ENCODE measurements around the gene LRRC56. TPM values are rescaled to one million over a fixed set of nuclear protein-coding genes. Genes with fewer than 3 reads are reported as not detected.

Gene LRRC56
- total and polyA plus RNA-seq, 2 donors (not counting 1 experiment from before 2014, with no cell fraction given), result 11.8 to 15.8 TPM

DNA sequence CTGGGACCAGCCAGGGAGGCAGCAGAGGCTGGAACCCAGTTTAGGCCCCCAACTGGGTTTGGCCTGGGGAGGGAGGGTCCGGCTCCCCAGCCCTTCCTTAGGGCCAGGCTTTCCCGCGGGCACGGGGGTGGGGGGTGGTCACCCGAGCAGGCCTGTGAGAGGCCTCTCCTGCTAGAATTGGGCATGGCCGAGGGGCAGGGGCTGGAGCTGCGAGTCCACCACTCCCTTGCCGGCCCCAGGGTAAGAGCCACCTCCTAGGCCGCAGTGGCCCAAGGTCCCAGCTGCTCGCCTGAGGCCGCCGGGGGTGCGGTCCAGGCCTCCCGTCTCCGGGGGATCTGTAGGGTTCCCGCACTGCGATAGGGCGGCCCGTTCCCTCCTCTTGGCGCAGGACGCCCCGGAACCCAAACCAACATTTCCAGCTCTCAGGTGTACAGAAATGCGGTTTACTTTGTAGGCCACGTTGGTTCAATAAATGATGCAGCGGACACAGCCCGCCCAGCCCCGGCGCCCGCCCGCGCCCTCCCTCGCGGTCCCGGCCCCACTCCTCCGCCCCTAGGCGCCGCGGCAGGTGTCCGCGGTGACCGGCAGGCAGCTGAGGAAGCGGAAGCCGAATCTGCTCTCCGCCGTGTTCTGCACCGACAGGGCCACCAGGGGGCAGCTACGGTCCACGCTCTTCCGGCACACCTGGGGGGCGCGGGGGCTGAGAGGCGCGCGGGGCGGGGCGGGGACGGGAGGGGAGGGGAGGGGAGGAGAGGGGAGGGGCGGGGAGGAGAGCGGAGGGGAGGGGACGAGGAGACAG, 17.3 kb downstream of the LRRC56 start:
- H3K4me3 Mint-ChIP-seq, result peak overlapping the region; percentile 71
- intact Hi-C loops (cut with micrococcal nuclease), result loop anchor here (1.0 kb wide), 3 partner anchors 169 to 211 kb away; no protein-coding TSS in a partner anchor
- H3K4me1 Mint-ChIP-seq, result peaks cover 12% of the 10 kb centered on the region
- no peak overlapping the region for H3K27ac Mint-ChIP-seq
- no peaks in the 10 kb centered on the region for H3K27me3 Mint-ChIP-seq
- no peaks in the 10 kb centered on the region for H3K79me2 ChIP-seq (ENCODE audit: control insufficient read depth, insufficient read depth, low read length)
- POLR2A ChIA-PET, result interaction anchor here (0.5 to 2.4 kb wide), 10 partner anchors 19 to 288 kb away, joined by 3 to 18 read pairs (median 5); partner anchors contain the start of genes HRAS, PHRF1 and TSPAN4
- H3K9ac ChIP-seq (ENCODE audit: low read length), result peak overlapping the region; percentile 61
- peak; percentile 89 for DNase-seq
- H3K27me3 ChIP-seq (replicated peaks in 1 of 4; ENCODE audit: control extremely low read depth in 1 of 4, control insufficient read depth in 3 of 4, insufficient read depth in 4 of 4, low read length in 3 of 4), result peaks cover 0 to 12% (median 3%) of the 10 kb centered on the region in 4 experiments
- H3K4me3 ChIP-seq (ENCODE audit: control extremely low read depth in 1 of 5, extremely low read depth in 1 of 5, insufficient read depth in 1 of 5, low read depth in 2 of 5, low read length in 4 of 5), result peak overlapping the region in 4 of 5 experiments; percentile 37 to 62 (median 52)
- 26% methylated on average over 41 of the region's 60 CpGs for WGBS (ENCODE audit: insufficient coverage)
- TF ChIP-seq, protein P1, sequence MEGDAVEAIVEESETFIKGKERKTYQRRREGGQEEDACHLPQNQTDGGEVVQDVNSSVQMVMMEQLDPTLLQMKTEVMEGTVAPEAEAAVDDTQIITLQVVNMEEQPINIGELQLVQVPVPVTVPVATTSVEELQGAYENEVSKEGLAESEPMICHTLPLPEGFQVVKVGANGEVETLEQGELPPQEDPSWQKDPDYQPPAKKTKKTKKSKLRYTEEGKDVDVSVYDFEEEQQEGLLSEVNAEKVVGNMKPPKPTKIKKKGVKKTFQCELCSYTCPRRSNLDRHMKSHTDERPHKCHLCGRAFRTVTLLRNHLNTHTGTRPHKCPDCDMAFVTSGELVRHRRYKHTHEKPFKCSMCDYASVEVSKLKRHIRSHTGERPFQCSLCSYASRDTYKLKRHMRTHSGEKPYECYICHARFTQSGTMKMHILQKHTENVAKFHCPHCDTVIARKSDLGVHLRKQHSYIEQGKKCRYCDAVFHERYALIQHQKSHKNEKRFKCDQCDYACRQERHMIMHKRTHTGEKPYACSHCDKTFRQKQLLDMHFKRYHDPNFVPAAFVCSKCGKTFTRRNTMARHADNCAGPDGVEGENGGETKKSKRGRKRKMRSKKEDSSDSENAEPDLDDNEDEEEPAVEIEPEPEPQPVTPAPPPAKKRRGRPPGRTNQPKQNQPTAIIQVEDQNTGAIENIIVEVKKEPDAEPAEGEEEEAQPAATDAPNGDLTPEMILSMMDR (IDR thresholded peaks at IDR 0.05), result peak; percentile 65
- TF ChIP-seq EZH2 (IDR thresholded peaks at IDR 0.05; ENCODE audit: borderline replicate concordance, insufficient read depth, low read depth, low read length, poor library complexity, severe bottlenecking), result no peak
- H3K4me1 ChIP-seq (ENCODE audit: control insufficient read depth in 2 of 2, insufficient read depth in 2 of 2, low read length in 2 of 2), result peaks cover 12 to 21% of the 10 kb centered on the region in 2 donors
- no peaks in the 10 kb centered on the region for H3K9me3 Mint-ChIP-seq (ENCODE audit: insufficient read depth)
- no peak overlapping the region for H3K27ac ChIP-seq (ENCODE audit: low read length in 2 of 2)
- CTCF ChIA-PET, result interaction anchor here (0.6 to 5.1 kb wide), 25 partner anchors 9 to 497 kb away, joined by 3 to 52 read pairs (median 4); partner anchors contain the start of genes IRF7, PHRF1, RPLP2 and TALDO1
- no peaks in the 10 kb centered on the region for H3K9me3 ChIP-seq (ENCODE audit: control extremely low read depth in 1 of 3, control insufficient read depth in 2 of 3, insufficient read depth in 1 of 3, low read length in 2 of 3)
- ATAC-seq (ENCODE audit: low read depth), result peak; percentile 92
- peak overlapping the region; percentile 65 for H2AFZ ChIP-seq (ENCODE audit: insufficient read depth, low read depth, low read length, poor library complexity, severe bottlenecking)
- peak overlapping the region; percentile 96 for H3K4me2 ChIP-seq (replicated peaks; ENCODE audit: low read depth, low read length, poor library complexity, severe bottlenecking)
- peaks cover 11% of the 10 kb centered on the region for H4K20me1 ChIP-seq (ENCODE audit: control insufficient read depth, insufficient read depth, low read length, poor library complexity, severe bottlenecking)
- peaks cover 0 to 7% of the 10 kb centered on the region in 2 experiments for H3K36me3 ChIP-seq (replicated peaks in 1 of 2; ENCODE audit: control extremely low read depth in 1 of 2, control insufficient read depth in 1 of 2, extremely low read depth in 1 of 2, insufficient read depth in 2 of 2, low read length in 1 of 2)

Measured in B cell (primary cell).